NK-92 (cell line): ENCODE results near the gene CASR.

Experiments
- DNase-seq: peaks from one replicate; lab custom pipeline; 2025; ENCODE audit not compliant: unreplicated experiment; lab: John Stamatoyannopoulos, UW

The CASR gene

DNA sequence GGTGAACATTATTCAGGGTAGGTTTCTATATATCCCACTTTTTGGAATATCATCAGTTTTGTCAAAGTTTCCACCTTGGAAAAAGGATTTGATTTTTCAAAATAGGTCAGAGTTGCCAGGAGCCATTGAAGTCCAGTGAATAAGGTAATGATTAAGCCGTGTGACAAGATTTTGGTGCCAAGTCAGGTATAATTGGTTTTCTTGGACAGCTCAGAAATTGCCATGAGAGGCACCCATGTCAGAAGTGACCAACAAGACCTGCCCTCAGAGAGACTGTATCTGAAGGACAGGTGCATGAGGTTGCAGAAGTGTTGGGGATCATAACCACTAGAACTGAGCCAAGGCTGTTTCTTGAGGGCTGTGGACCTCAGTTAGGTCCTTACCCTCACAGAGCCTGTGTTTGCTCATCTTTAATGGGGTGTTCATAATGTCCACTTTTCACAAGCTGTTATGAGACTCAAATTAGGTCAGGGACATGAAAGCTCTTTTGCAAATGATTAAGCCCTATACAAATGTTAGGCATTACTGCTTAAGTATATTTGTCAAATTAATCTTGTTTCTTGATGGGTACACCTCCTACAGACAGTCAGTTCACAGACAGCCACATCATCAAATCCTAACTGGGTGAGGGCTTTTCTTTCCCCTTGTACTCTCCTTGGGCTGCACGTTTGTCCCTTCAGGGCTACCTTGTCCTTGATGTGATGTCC is 32.3 kb downstream of the CASR start:
- DNase-seq: no peak

DNA sequence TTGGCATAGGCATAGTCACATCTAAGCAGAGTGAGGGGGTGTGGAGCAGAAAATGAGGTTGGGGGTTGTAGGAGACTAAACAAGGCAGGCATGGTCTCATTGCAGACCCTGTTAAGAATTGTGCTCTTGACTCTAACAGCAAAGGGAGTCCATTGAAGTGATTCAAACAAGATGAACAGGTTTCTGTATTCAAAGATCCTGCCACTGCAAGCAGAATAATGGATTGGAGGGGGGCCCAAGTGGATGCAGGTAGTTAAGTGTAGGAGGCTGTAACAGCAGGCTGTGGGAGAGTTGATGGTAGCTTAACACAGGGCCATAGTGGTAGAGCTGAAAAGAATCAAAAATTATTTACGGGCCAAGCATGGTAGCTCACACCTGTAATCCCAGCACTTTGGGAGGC is 34.4 kb downstream of the CASR start:
- DNase-seq: no peak

DNA sequence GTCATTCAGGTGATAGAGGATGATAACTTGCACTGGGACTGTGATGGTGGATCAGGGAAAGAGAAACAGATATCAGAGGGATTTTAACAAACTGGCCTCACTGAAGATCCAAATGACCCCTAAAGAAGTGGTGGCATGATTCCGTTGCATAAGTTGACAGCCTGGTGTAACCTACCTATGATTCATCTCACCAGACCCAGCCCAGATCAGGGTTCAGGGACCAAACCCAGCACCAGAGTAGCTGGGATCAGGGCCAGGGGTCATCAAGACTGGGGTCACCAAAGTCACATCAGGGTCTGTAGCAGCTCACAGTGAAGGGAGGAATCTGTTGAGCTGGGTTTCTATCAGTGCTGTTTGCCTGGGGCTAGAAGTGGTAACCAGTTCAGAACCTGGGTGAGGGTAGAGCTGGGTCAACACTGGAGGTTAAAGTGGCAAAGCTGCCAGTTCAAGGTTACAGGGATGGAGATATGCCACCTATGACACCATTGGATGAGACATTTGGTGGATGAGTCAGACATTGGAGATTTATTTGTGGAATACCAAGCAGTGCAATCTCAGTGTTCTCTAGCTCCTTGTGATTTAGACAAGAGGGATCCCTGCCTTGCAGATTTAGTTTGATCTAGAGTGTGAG is 35.9 kb downstream of the CASR start:
- no peak for DNase-seq

GRCh38 chr3:122227036-122227781 is 43.7 kb downstream of the CASR start:
- DNase-seq: no peak

GRCh38 chr3:122230174-122230573 is 46.7 kb downstream of the CASR start:
- no peak for DNase-seq

DNA sequence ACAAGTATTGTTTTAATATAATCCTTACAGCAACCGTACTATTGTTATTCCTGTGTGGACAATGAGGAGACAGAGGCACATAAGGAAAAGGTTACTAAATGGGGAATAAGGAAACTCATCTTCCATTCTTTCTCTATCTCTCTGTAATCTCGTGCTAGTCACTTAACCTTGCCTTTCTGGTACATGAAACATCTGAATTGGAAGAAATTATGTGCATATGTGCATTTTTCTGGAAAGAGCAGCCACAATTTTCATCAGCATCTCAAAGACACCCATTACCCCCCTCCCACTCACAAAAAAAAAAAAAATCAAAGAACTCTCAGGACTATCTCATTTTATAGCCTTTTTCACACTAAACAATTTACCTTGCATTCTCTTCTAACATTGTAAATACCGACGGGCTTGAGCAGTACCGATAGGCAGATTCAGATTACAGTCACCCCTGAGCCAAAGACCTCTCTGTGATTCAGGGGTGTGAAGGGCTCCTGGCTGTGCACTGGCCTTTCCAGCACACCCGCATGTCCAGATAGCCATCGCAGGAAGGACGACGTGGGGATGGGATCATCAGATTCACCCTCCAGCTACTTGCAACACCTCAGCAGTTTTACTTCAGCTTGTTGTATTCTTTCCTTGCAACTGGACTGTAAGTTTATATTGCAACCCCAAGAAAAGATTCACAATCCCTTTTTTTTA is 48.1 kb downstream of the CASR start:
- DNase-seq: no peak

DNA sequence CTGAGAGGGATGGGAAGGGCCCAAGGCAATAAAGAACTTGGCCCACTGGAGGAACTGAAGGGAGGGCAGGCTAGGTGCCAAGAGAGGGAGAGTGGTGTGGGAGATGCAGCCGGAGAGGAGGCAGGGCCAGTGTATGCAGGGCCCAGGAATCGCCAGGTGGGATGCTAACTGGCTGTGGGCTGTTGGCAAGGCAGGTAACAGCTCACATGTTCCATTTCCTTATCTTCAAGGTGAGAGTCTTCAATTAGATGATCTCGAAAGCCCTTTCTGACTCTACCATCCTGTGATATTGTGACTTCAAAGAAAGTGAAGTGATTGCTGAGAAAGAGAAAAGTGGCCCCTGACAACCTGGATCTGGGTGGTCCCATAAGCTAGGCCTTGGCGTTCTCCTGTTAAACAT is 49.0 kb downstream of the CASR start:
- no peak for DNase-seq

- no peak for DNase-seq
These were observed 49.9 kb downstream of the CASR start for GRCh38 chr3:122233101-122233952.

GRCh38 chr3:122234117-122234516 is 50.6 kb downstream of the CASR start:
- DNase-seq: no peak

DNA sequence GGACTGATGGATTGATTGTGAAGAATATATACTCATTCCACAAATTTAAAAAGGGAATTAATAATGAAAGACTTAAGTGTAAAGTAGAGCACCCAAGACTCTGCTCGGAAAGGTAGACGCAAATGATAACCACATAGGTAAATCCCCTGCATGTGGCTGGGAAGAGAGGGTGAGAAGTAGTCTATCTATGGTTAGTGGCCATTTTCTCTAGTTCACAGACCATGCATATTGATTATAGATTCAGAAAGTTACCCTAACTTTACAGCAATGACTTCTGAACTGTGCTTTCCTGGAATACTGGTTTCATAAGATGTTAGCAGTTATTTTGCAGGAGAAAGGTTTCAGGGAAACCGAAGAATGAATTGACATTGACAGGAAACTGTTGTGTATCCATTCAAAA is 51.7 kb downstream of the CASR start:
- DNase-seq: no peak

DNA sequence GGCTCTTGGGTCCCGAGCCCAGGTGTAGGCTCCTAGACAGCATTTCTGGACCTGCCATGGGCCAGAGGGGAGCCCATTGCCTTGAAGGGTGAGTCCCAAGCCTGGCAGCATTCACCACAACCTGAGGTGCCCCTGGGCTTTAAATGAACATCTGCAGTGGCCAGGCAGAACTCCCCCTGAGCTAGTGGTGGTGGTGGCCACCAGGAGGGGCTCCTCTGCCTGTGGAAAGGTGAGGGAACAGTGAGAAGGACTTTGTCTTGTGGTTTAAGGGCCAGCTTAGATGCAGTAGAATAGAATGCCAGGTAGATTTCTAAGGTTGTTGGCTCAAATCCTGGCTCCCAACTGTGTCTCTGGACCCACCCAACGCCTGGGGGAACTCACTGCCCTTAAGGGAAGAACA is 55.6 kb downstream of the CASR start:
- DNase-seq: no peak

DNA sequence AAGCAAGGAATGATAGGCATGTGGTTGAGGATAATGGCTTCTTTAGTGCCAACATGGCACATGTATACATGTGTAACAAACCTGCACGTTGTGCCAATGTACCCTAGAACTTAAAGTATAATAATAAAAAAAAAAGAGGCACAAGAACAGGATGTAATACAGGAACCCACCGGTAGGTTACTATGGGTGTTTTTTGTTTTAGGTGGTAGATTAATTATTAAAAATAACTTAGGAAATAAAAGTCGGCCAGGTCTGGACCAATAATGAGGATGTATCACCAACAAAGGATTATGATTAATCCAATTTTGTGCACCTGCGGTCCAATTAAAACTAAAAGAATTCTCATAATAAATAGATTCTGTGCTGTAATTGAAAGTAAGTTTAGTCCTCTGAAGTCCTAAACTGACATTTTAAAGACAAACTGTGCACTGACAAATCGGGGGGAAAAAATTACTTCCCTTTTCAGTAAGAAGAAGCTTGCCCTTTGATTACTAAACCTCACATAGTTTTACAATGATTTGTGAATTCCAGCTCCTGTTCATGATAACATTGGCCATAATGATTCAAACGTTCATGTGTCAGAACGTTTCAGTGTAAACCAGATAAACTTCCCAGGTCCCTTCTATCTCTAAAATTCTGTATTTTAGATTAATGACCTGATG is 62.2 kb downstream of the CASR start:
- DNase-seq: no peak

- DNase-seq: no peak
These were observed 62.7 kb downstream of the CASR start for GRCh38 chr3:122246199-122246598.

DNA sequence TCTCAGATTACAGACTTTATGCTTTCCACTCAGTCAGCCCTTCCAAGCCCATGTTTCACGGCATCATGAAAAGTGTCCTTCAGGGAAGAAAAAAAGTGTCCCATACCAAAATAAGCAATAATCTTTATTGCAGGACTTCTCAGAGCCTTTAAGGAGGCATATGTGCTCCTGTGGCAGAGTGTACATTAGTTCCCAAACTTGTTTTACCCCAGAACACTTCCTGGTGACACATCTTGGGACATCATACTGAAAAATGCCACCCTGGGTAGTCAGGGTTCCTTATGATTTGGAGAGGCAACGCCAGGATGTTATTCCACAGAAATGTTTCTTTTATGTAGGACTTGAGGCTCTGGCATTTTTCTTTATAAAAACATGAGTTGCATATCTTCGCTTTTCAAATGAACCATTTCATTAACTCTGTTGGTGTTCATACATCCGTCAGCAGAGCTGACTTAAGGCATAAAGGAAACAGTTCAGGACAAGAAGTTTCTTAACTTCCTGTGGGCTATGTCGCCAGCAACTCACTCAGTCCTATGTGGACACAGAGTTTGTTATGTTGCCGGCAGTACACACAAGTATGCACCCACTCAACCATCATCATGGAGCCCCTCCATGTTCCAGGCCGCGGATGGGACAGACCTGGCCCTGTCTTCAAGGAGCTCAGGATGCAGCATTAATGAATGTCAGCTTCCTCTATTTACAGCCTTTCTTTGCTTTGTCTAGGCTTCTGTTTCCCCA is 63.8 kb downstream of the CASR start:
- no peak for DNase-seq

- no peak for DNase-seq
These were observed 64.3 kb downstream of the CASR start for GRCh38 chr3:122247825-122248185.

- no peak for DNase-seq
These were observed 68.0 kb downstream of the CASR start for GRCh38 chr3:122251428-122251827.

DNA sequence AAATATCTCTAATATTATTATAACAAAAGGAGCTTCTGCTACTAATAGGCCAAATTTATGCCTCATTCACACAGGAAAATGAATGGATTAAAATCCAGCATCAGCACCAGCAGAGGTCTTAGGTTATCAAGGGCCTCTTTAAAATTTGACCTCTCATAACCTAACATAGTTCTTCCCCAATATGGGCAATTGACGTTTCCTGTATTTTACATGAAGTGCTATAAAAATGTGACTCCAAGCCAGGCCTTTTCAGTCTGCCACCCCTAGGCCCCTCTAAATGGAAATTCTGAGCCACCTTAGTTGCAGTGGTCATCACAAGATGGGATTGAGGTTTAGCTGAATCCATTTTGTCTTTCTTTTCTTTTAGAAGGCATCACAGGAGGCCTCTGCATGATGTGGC is 70.1 kb downstream of the CASR start:
- no peak for DNase-seq

DNA sequence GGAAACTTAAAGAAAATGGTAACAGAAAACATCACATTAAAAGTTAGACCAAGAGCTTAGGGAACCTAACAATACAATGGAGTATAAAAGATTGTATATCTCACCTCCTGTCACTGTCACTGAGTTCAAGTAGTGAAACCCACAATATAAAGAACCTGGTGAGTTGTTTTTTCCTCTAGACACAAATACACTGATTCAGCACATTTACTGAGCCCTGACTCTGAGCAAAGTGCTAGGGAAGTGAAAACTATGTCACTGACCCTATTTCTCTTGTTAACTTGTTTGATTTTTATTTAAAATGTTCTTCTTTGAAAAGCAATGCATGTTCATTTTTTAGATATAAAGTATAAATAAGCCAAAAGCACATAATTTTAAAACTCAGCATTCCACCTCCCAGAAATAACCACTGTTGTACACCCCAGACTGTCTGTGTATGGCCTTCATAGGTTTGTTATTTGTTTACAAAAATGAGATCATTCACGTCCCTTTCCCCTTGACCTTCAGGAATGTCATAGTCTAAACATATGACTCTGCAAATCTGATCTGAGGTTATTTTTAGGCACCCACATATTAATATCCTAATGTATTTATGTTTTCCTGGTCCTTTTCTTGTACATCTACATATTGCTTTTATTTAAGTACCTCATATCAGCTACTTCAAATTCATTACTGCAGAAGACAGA is 72.4 kb downstream of the CASR start:
- DNase-seq: no peak
